MM.1S (cell line): ENCODE results near the gene PCSK4.

Experiments used
- CTCF ChIP-seq: fragments of 300-600 bp; sonication (generic); IDR thresholded peaks from 2 replicates; pipeline ENCODE4 v1.5.1; 2016; ENCODE audit warnings: antibody characterized with exemption, low read length, mixed read lengths
- EZH2phosphoT487 ChIP-seq: fragments of 300-600 bp; sonication (generic); IDR thresholded peaks from 2 replicates; pipeline ENCODE4 v1.6.1; 2018; ENCODE audit warnings: antibody characterized with exemption, low read length

- TF ChIP-seq CTCF (no peak), EZH2phosphoT487 (no peak)
Measured at GRCh38 chr19:1494115-1494815, 4.1 kb upstream of the PCSK4 start.
